GM10266 (cell line): Measurements from ENCODE around the gene CRADD.

Experiments
- DNase-seq: peaks from one replicate; pipeline ENCODE4 v3.0.0; 2012; ENCODE audit errors: extremely low spot score
- TF ChIP-seq, protein P1 (sequence below): IDR thresholded peaks from 2 replicates; pipeline ENCODE4 v1.5.1; 2012; ENCODE audit warnings: mild to moderate bottlenecking, low read depth; ENCODE audit not compliant: control insufficient read depth, insufficient read depth; ENCODE audit errors: missing control alignments

CRADD gene

DNA sequence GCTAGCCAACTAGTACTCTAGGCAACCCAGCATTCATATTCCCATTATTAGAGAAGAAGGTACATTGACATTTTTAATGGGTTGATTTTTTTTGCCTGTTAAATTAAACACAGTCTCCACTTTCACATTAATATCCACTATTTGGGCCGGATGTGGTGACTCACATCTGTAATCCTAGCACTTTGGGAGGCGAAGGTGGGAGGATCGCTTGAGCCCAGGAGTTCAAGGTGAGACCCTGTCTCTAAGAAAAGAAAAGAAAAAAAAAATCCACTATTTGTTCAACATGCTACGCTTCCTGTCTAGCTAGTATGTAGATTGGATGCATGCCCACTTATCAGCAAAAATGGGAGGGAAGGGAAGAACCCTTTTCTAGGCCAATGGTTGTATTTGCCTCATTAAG lies 7.1 kb upstream of the CRADD start:
- DNase-seq = no peak
- TF ChIP-seq, protein P1, sequence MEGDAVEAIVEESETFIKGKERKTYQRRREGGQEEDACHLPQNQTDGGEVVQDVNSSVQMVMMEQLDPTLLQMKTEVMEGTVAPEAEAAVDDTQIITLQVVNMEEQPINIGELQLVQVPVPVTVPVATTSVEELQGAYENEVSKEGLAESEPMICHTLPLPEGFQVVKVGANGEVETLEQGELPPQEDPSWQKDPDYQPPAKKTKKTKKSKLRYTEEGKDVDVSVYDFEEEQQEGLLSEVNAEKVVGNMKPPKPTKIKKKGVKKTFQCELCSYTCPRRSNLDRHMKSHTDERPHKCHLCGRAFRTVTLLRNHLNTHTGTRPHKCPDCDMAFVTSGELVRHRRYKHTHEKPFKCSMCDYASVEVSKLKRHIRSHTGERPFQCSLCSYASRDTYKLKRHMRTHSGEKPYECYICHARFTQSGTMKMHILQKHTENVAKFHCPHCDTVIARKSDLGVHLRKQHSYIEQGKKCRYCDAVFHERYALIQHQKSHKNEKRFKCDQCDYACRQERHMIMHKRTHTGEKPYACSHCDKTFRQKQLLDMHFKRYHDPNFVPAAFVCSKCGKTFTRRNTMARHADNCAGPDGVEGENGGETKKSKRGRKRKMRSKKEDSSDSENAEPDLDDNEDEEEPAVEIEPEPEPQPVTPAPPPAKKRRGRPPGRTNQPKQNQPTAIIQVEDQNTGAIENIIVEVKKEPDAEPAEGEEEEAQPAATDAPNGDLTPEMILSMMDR = no peak

DNA sequence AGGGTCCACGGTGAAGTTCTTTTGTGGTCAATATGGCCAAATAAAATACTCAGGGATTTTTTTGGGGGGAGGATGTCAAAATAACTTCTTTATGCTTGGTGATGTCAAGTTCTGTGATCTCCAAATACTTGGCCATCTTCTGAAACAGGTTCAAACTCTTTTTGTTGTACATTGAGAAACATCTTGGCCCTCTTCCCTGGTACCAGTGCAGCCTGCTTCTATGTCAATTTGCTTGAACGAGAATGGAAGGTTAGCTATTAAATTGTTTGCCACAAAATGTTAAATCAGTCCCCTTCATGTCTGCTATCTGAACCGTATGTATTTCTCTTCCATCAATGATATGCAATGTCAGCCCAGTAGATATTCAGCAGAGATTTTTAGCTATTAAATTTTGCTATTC lies 6.1 kb upstream of the CRADD start:
- DNase-seq = no peak
- TF ChIP-seq, protein P1 = no peak

DNA sequence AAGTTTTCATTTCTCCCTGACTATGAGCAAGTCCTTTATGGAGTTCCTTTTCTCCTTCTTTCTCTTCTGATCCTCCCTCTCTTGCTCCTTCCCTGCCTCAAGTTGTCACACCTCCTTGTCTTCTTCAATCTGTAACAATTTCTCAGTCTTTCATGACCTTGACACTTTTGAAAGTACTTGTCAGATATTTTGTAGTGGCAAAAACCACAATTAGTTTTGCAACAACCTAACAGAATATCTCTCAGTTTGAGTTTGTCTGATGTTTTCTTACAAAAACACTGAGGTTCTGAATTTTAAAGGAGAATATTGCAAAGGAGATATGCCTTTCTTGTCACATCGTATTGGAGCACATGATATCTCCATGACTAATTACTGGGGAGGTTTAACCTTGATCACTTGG lies 4.1 kb upstream of the CRADD start:
- DNase-seq = no peak
- TF ChIP-seq, protein P1 = no peak

DNA sequence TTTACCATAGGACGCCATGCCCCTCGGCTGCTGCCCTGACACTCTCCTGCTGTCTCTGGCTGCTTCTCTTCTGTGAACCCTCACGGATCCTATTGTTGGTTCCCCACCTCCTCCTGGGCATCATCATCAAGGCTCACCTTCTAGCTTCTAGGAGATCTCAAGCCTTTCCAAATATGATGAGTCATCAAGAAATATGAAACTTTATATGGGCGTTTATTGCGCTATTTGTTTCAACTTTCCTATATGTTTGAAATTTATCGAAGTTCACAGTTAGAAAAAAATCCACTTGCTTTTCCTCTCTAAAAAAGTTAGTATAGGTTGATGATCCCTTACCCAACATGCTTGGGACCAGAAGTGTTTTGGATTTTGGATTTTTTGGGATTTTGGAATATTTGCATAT lies 2.8 kb upstream of the CRADD start:
- TF ChIP-seq, protein P1 = no peak
- no peak for DNase-seq

DNA sequence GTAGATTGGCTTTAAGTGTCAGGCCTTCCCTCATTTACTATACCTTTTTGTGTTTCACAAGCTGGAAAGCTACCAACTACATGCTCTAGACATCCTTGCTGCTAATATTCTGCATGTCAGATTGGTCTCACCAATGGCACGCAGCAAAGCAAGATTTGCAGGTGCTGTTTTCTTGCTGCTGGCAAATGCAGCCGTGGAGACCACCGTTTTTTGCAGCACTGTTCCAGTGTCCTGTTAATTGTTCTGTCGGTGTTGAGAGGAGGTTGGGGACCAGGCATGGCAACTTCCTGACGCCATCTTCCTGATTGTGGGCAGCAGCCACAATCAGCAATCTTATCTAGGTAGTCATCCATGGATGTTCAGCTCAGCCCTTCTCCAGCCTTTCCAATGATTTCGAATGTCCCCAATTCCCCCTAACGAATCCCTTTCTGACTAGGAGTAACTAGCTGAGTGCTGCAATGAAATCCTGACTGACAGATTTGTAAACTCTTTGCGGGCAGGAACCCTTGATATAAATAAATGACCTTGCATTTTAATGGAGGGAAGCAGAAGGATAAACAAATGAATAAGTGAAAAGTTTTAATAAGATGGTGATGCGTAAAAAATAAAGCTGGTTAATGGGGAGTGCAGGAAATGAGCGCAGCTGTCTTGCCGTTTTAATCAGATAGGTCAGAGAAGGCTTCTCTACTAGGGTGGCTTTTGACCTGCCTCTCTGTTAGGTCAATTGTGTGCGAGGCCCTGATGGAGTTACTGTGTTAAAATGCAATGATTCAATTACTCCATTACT lies 574 bp upstream of the CRADD start:
- TF ChIP-seq, protein P1 = no peak
- no peak for DNase-seq

DNA sequence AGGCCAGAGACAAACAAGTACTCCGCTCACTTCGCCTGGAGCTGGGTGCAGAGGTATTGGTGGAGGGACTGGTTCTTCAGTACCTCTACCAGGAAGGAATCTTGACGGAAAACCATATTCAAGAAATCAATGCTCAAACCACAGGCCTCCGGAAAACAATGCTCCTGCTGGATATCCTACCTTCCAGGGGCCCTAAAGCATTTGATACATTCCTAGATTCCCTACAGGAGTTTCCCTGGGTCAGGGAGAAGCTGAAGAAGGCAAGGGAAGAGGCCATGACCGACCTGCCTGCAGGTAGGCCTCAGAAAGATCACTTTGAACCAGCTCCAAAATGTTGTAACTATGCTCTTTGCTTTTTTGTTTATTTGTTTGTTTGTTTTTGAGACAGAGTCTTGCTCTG lies 1.6 kb downstream of the CRADD start:
- DNase-seq = no peak
- TF ChIP-seq, protein P1 = no peak

DNA sequence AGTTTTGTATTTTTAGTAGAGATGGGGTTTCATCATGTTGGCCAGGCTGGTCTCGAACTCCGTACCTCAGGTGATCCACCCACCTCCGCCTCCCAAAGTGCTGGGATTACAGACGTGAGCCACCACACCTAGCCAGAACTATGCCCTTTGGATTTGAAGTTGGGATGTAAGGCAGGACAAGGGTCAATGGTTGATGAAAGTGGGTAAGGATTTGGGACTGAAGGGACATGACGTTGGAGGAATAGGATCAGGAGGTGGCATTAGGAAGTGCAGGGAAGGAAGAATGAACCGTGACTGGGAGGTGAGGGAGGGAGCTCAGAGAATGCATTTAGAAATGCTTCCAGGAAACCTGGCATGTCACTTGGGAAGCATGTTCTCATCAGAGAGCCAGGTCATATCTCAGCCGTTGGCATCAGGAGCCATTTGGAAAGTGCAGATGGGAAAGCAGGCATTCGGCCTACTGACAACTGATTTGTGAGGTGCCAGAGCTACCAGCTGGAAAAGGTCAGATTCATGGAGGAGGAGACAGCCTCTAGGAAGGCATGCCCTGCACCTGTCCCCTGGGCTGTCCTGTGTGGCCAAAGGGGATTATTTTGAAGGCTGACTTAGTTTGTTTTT lies 2.2 kb downstream of the CRADD start:
- DNase-seq = no peak
- TF ChIP-seq, protein P1 = no peak
